Right lobe of liver (tissue), 4 donors: ENCODE data around the gene PNMA8B.

Source experiments
- POLR2A ChIP-seq: fragments of 450-650 bp; IDR thresholded peaks from one replicate; pipeline ENCODE4 v1.6.1; 2017; ENCODE audit warnings: antibody characterized with exemption, mild to moderate bottlenecking
- TF ChIP-seq, protein P1 (sequence below), 4 donors: fragments of 200-600 bp in 3 of 4; fragments of 450-650 bp in 1 of 4; IDR thresholded peaks; one replicate each; pipeline versions ENCODE4 v1.5.1 to v1.8.0; 2016 to 2022; ENCODE audit warnings: antibody characterized with exemption in 4 of 4, mild to moderate bottlenecking in 2 of 4
- donor health status: DM: no; HTN: no; CAD: no.
- donor health status: DM: no; HTN: no; CAD: no.
- donor health status: DM: no; HTN: yes; CAD: no.

- TF ChIP-seq, protein P1, sequence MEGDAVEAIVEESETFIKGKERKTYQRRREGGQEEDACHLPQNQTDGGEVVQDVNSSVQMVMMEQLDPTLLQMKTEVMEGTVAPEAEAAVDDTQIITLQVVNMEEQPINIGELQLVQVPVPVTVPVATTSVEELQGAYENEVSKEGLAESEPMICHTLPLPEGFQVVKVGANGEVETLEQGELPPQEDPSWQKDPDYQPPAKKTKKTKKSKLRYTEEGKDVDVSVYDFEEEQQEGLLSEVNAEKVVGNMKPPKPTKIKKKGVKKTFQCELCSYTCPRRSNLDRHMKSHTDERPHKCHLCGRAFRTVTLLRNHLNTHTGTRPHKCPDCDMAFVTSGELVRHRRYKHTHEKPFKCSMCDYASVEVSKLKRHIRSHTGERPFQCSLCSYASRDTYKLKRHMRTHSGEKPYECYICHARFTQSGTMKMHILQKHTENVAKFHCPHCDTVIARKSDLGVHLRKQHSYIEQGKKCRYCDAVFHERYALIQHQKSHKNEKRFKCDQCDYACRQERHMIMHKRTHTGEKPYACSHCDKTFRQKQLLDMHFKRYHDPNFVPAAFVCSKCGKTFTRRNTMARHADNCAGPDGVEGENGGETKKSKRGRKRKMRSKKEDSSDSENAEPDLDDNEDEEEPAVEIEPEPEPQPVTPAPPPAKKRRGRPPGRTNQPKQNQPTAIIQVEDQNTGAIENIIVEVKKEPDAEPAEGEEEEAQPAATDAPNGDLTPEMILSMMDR (IDR thresholded peaks at IDR 0.05) = no peak
- TF ChIP-seq POLR2A = no peak
Observed at GRCh38 chr19:46480415-46480814, 15.3 kb downstream of the PNMA8B start.
